ENCODE data around the gene CCDC170. TPM values are rescaled to one million over a fixed set of nuclear protein-coding genes. Genes with fewer than 3 reads are reported as not detected.

The CCDC170 gene
- total RNA-seq, 1 donor from 2014 or later, result 0.31 TPM

DNA sequence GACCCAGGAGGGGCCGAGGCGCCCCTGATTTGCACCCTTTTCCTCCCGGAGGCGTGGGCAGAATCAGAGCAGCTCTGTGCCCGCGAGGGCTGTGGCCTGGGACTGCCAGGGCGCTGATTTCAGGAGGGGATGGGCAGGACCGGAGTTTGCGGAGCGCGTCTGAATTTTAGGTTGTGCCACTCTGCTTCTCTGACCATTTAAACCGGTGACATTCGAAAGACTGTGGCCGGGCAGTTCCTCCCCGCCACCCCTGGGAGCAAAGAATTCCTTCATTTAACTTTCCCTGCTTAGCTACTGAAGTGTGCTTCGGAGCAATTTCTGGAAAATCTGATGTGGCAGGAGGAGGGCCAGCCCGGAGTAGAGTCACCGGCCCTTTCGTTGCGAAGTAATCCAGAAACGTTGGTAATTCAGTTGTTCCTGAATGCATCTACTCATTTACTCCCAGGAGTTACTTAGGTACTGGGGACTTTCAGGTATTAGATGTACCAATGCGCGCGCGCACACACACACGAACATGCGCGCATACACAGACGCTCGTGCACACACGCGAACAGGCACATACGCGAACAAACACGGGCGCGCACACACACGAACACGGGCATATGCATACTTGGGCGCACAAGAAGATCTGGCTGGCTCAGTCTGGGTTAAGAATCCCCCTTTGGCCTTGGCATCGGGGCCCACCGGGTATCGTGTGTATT, 568 bp downstream of the CCDC170 start:
- Mint-ChIP-seq H3K27me3 (ENCODE audit: unreplicated experiment) (peaks cover 6% of the 10 kb centered on the region), H3K27ac (ENCODE audit: unreplicated experiment) (peak overlapping the region; percentile 49), H3K9me3 (ENCODE audit: unreplicated experiment) (no peaks in the 10 kb centered on the region), H3K4me3 (ENCODE audit: unreplicated experiment) (peak overlapping the region; percentile 89), H3K4me1 (ENCODE audit: unreplicated experiment) (peaks cover 6% of the 10 kb centered on the region), H3K36me3 (ENCODE audit: low read depth, unreplicated experiment) (no peaks in the 10 kb centered on the region)
- peak; percentile 19 for DNase-seq (ENCODE audit: low spot score)
- TF ChIP-seq, protein P1, sequence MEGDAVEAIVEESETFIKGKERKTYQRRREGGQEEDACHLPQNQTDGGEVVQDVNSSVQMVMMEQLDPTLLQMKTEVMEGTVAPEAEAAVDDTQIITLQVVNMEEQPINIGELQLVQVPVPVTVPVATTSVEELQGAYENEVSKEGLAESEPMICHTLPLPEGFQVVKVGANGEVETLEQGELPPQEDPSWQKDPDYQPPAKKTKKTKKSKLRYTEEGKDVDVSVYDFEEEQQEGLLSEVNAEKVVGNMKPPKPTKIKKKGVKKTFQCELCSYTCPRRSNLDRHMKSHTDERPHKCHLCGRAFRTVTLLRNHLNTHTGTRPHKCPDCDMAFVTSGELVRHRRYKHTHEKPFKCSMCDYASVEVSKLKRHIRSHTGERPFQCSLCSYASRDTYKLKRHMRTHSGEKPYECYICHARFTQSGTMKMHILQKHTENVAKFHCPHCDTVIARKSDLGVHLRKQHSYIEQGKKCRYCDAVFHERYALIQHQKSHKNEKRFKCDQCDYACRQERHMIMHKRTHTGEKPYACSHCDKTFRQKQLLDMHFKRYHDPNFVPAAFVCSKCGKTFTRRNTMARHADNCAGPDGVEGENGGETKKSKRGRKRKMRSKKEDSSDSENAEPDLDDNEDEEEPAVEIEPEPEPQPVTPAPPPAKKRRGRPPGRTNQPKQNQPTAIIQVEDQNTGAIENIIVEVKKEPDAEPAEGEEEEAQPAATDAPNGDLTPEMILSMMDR (IDR thresholded peaks at IDR 0.05; ENCODE audit: unreplicated experiment), result no peak

DNA sequence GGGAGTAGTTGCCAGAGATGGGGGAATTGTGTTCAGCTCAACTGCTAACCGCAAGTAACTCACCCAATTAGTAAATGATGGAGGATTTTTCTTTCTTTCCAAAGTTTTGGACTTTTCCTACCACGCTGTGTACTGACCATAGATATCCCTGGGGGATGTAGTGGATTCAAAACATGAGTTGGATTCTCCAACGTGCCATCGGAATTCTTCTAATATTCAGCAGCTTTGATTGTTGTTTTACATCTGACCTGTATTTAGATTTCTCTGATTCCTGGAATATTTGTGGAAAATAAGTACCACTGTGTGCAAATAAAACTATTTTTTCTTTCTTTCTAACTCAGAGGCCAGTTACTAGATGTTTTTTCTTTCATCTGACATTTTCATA, 1.1 kb downstream of the CCDC170 start:
- peak overlapping the region; percentile 89 for H3K4me3 Mint-ChIP-seq (ENCODE audit: unreplicated experiment)
- TF ChIP-seq, protein P1 (IDR thresholded peaks at IDR 0.05; ENCODE audit: unreplicated experiment), result no peak
- H3K27ac Mint-ChIP-seq (ENCODE audit: unreplicated experiment), result no peak overlapping the region
- H3K27me3 Mint-ChIP-seq (ENCODE audit: unreplicated experiment), result peaks cover 6% of the 10 kb centered on the region
- H3K4me1 Mint-ChIP-seq (ENCODE audit: unreplicated experiment), result peaks cover 8% of the 10 kb centered on the region
- H3K36me3 Mint-ChIP-seq (ENCODE audit: low read depth, unreplicated experiment), result no peaks in the 10 kb centered on the region
- no peak for DNase-seq (ENCODE audit: low spot score)
- H3K9me3 Mint-ChIP-seq (ENCODE audit: unreplicated experiment), result no peaks in the 10 kb centered on the region

DNA sequence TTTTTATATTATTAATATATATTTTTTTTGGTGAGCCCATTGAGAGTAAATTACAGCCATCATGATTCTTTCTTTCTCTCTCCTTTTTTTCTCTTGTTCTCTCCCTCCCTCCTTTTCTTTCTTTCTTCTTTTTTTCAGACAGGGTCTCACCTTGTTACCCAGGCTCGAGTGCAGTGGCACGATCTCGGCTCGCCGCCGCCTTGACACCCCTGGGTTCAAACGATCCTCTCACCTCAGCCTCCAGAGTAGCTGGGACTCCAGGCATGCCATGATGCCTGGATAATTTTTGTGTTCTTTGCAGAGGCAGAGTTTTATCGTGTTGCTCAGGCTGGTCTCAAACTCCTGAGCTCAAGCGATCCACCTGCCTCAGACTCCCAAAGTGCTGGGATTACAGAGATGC, 1.6 kb downstream of the CCDC170 start:
- Mint-ChIP-seq H3K27me3 (ENCODE audit: unreplicated experiment) (peaks cover 6% of the 10 kb centered on the region), H3K36me3 (ENCODE audit: low read depth, unreplicated experiment) (no peaks in the 10 kb centered on the region), H3K9me3 (ENCODE audit: unreplicated experiment) (no peaks in the 10 kb centered on the region), H3K4me1 (ENCODE audit: unreplicated experiment) (peaks cover 10% of the 10 kb centered on the region), H3K4me3 (ENCODE audit: unreplicated experiment) (no peak overlapping the region), H3K27ac (ENCODE audit: unreplicated experiment) (no peak overlapping the region)
- no peak for DNase-seq (ENCODE audit: low spot score)
- TF ChIP-seq, protein P1 (IDR thresholded peaks at IDR 0.05; ENCODE audit: unreplicated experiment), result no peak

DNA sequence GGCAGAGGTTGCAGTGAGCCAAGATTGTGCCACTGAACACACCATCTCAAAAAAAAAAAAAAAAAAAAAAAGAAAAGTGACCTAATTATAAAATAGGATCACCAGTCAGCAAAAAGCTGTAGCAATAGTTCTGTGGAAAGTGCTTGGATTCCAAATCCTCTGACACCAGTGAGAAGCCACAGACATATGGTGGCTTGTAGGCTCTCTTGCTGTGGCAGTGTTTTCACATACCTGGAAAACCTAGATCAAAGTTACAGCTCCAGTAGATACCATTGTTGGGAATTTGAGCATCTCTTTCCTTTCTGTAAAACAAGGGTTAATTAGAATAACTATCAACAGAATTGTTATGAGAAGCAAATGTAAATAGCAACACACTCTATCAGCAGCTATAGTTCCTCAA, 4.1 kb downstream of the CCDC170 start:
- Mint-ChIP-seq H3K4me1 (ENCODE audit: unreplicated experiment) (peaks cover 10% of the 10 kb centered on the region), H3K9me3 (ENCODE audit: unreplicated experiment) (no peaks in the 10 kb centered on the region), H3K4me3 (ENCODE audit: unreplicated experiment) (no peak overlapping the region), H3K27me3 (ENCODE audit: unreplicated experiment) (peaks cover 6% of the 10 kb centered on the region), H3K36me3 (ENCODE audit: low read depth, unreplicated experiment) (no peaks in the 10 kb centered on the region), H3K27ac (ENCODE audit: unreplicated experiment) (no peak overlapping the region)
- TF ChIP-seq, protein P1 (IDR thresholded peaks at IDR 0.05; ENCODE audit: unreplicated experiment), result no peak
- DNase-seq (ENCODE audit: low spot score), result no peak

DNA sequence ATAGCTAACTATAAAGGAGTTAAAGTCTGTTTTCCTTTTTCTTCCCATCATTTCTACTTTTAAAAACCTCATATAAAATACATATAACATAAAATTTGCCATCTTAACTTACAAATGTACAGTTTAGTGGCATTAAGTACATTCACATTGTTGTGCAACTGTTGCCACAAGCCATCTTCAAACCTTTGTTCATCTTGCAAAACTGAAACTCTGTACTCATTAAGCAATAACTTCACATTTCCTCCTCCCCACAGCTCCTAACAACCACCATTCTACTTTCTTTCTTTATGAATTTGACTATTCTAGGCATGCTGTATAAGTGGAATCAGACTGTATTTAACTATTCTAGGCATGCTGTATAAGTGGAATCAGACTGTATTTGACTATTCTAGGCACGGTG, 4.5 kb downstream of the CCDC170 start:
- DNase-seq (ENCODE audit: low spot score), result no peak
- peaks cover 10% of the 10 kb centered on the region for H3K4me1 Mint-ChIP-seq (ENCODE audit: unreplicated experiment)
- H3K27me3 Mint-ChIP-seq (ENCODE audit: unreplicated experiment), result peaks cover 6% of the 10 kb centered on the region
- no peak overlapping the region for H3K27ac Mint-ChIP-seq (ENCODE audit: unreplicated experiment)
- no peaks in the 10 kb centered on the region for H3K9me3 Mint-ChIP-seq (ENCODE audit: unreplicated experiment)
- H3K36me3 Mint-ChIP-seq (ENCODE audit: low read depth, unreplicated experiment), result no peaks in the 10 kb centered on the region
- no peak overlapping the region for H3K4me3 Mint-ChIP-seq (ENCODE audit: unreplicated experiment)
- TF ChIP-seq, protein P1 (IDR thresholded peaks at IDR 0.05; ENCODE audit: unreplicated experiment), result no peak

Measured in endothelial cell (in vitro differentiated cells).